ENCODE measurements around the gene COX6A1. TPM values are rescaled to one million over a fixed set of nuclear protein-coding genes. Genes with fewer than 3 reads are reported as not detected.

COX6A1 gene
- total RNA-seq, 1 donor from 2014 or later = 116 TPM

GRCh38 chr12:120462099-120462640, 24.3 kb downstream of the COX6A1 start:
- no peak for DNase-seq
- intact Hi-C loops (cut with micrococcal nuclease) = no loop called here
- ATAC-seq = no peak

DNA sequence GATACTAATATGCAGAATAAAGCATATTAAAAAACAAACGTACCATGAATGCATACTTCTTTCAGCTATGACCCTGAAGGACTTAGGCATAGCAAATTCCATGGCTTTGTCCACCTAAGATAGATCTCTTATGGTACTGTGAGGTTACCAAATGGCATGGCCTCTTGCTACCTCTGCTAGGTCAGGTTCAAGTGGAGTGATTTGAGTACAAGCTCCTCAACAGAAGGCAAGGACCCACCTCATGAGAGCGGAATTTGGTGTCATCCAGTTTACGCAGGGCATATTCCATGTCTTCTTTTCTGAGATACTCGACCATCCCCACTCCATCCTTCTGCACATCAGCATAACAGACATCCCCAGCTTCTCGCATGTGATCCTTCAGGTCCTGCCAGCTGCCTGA, 25.8 kb downstream of the COX6A1 start:
- DNase-seq (no peak), ATAC-seq (no peak)
- intact Hi-C loops (cut with micrococcal nuclease) = no loop called here

DNA sequence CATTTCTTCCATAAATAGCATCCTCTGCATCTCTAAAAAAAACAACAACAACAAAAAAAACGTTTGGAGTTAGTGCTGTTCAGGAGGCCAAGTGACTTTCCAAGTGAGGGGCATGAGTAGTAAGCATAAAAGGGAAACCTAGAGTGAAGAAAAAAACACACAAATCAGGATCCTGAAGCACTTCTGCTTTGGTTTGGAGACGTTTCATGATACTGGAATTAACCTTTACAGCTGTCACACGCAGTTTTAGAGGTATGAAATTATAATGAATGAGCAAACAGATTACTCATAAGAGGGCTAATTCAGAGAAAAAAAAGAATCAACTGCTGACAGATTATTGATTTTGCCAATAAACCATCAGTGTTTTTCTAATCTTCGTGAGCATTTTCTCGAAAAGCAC, 27.8 kb downstream of the COX6A1 start:
- ATAC-seq = no peak
- intact Hi-C loops (cut with micrococcal nuclease) = no loop called here

DNA sequence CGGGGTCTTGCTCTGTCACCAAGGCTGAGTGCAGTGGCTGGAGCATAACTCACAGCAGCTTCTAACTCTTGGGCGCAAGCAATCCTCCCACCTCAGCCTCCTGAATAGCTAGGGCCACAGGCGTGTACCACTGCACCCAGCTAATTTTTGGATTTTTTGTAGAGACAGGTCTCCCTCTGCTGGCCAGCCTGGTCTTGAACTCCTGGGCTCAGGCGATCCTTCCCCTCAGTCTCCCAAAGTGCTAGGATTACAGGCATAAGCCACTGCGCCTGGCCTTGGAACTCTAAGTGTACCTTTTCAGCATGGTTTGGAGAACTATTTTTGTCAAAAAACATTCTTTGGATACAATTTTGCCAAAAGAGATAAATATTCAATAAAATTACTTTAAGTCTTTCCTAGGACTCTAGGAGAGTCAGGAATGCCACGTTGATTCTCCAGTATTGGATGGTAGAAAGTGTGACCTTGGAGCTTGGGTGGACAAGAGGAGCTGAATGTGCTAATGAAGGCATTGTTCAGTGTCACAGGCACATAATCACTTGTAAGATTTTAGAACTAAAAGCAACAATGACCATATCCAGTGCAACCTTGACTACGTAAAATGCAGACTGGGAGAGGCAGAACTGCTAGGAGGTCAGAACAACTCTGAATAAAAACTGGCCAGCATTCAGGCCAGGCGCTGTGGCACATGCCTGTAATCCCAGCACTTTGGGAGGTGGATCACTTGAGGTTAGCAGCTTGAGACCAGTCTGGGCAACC, 28.8 kb downstream of the COX6A1 start:
- intact Hi-C loops (cut with micrococcal nuclease) = no loop called here
- DNase-seq (peak; percentile 41), ATAC-seq (no peak)

More for the DNA sequence above, 27.8 kb downstream of the COX6A1 start:
- no peak for DNase-seq

DNA sequence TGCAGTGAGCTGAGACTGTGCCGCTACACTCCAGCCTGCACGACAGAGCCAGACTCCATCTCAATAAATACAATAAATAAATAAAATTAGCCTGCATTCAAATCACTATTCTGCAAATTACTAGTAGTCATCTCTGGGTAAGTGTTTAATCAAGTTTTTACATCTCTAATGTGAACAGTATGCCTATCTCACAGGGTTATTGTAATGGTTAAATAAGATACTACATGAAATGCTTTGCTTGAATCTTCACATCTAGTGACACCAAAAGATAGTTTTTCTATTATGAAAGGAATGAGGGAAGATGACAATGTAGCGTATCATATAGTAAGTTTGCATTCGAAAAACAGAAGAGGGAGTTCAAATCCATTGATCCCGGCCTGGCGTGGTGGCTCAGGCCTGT, 29.5 kb downstream of the COX6A1 start:
- ATAC-seq = no peak
- DNase-seq = no peak
- intact Hi-C loops (cut with micrococcal nuclease) = no loop called here

GRCh38 chr12:120468325-120468820, 30.5 kb downstream of the COX6A1 start:
- intact Hi-C loops (cut with micrococcal nuclease) = no loop called here
- ATAC-seq (no peak), DNase-seq (peak; percentile 39)

DNA sequence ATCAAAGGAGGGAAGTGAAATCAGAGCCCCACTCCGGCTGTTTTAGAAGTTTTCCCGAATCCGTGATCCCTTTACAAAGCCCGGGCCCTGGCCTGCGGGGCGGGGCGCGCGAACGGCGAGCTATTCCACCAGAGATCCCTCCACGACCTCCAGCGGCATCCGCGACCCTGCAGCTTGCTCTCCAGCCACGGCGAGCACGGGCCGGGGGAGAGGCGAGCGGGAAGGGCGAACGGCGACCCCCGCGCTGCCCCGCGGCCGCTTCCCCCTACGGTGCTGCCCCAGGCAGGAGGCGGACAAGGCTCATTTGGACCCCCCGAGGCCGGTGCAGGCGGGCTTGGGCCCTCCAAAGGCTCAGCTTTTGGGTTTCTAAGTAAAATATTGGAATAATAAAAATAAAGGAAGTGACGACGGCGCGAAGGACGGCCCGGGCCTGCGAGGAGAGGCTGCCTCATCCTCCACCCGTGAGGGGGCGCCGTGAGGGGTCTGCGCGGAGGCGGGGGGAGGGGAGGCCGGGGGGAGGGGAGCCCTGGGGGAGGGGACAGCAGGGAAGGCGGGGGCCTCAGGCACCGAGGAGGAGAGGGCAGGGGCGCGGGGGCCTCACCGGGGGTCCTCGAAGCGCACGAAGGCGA, 31.0 kb downstream of the COX6A1 start:
- intact Hi-C loops (cut with micrococcal nuclease) = no loop called here
- DNase-seq (peak; percentile 63), ATAC-seq (peak; percentile 47)

- intact Hi-C loops (cut with micrococcal nuclease) = no loop called here
- ATAC-seq (peak; percentile 92), DNase-seq (peak; percentile 98)
Observed at GRCh38 chr12:120469450-120470149, 31.7 kb downstream of the COX6A1 start, which contains the start of gene SRSF9. SRSF9 (minus strand) TSS chr12:120469748; CDS start chr12:120469609, 139 bp downstream.

DNA sequence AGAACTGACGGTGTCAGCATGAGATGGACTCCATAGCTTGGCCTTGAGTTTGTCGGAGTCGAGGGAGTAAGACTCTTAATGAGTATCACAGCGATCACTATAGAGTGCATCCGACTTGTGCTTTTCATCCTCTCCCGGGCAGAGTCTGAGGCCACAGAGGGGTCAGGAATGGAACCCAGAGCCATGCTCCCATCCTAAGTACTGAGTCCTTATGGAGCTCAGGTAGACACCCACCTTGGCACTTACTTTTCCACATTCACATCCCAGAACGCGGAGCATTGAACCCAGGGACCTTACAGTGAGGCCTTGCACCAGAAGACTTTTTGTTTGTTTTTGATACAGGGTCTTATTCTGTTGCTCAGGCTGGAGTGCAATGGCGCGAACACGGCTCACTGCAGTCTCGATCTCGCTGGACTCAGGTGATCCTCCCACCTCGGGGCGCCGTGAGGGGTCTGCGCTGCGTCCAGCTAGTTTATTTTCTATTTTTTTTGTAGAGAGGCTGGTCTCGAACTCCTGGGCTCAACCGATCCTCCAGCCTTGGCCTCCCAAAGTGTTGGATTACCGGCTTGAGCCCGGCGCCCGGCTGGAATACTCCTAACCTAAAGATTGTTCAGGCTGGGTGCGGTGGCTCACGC, 32.4 kb downstream of the COX6A1 start:
- intact Hi-C loops (cut with micrococcal nuclease) = no loop called here
- DNase-seq (no peak), ATAC-seq (peak; percentile 33)

DNA sequence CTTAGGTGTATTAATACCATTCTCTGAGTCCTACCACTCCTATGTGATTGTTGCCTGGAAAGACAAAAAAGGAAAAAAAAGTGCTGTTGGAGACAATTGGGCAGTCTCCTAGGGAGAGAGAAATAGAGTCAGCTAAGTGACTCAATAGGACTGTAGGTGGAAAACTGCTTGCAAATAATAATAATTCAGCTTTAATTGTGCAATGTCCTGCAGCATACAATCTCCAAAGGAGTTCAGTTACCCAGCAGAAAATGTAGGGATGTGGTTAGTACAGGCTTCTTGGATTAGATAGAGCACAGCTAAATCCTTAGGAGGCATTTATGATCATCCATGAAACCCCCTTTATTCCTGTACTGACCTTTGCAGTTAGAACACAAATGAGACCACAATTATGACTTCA, 34.6 kb downstream of the COX6A1 start:
- intact Hi-C loops (cut with micrococcal nuclease) = no loop called here
- DNase-seq (no peak), ATAC-seq (no peak)

GRCh38 chr12:120473807-120474615, 36.1 kb downstream of the COX6A1 start:
- no peak for DNase-seq
- no peak for ATAC-seq
- intact Hi-C loops (cut with micrococcal nuclease) = no loop called here

- ATAC-seq (no peak), DNase-seq (no peak)
- intact Hi-C loops (cut with micrococcal nuclease) = no loop called here
Observed at GRCh38 chr12:120474616-120474960, 36.7 kb downstream of the COX6A1 start.

- ATAC-seq = no peak
- no peak for DNase-seq
- intact Hi-C loops (cut with micrococcal nuclease) = no loop called here
Observed at GRCh38 chr12:120475643-120476042, 37.7 kb downstream of the COX6A1 start.

DNA sequence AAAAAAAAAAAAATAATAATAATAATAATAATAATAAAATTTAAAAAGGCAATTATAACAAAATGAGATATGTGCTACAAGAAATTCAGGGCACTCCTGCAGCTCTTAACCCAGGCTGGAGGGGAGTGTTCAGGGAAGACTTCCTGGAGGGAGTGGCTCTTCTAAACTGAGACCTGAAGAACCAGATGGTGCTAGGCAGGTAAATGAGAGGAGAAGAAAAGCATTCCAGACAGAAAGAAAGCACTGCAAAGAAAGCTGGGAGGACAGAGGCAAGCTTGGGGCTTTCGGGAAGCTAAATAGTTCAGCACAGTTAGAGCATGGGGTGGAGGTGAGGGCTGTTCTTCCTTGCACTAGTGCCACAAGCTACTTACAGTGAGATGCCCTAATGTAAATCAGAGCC, 41.5 kb downstream of the COX6A1 start:
- DNase-seq = no peak
- no peak for ATAC-seq
- intact Hi-C loops (cut with micrococcal nuclease) = no loop called here

DNA sequence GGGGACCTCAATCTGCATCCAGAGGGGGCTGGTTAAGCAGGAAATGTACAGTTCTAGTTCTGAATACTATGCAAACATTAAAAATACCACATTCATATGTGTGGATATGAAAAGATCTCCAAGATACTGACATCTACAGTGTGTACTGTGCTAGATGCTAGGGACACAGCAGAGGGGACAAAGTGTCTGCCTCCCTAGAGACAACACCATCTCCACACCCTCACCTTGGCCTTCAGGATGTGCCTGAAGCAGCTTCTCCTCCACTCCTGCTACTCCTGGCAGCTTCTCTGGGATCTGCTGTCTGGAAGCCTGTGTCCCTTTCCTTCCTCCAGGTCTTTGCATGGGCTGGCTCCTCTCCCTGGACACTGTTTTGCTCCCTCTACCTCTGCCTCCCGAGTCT, 42.3 kb downstream of the COX6A1 start:
- ATAC-seq = no peak
- no peak for DNase-seq
- intact Hi-C loops (cut with micrococcal nuclease) = no loop called here

DNA sequence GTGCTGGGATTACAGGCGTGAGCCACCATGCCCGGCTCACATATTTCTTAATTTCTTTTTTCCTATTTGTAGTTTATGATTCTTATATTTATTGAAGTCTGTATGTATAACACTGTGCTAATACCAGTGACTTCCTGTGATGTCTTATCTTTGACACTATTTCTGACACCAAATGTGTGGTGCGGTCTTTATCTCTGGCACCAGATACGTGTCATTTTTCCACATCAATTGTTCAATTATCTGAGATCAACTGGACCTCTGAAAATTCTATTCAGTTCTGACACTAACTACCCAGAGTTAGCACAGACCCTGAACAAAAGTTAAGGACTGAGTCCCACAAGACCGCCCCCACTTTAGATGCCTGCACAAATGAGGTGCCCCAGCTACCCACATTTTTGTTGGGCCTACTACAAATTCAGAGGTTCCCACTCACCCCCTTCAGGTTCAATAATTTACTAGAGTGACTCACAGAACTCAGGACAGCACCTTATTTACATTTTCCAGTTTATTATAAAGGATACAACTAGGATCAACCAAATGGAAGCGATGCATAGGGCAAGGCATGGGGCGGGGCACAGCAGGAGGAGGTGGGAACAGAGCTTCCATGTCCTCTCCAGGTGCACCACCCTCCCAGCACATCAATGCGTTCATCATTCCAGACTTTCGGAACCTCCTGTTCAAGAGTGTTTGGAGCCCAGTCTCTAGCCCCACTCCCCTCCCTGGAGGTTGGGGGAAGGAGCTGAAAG, 43.3 kb downstream of the COX6A1 start:
- intact Hi-C loops (cut with micrococcal nuclease) = no loop called here
- DNase-seq (no peak), ATAC-seq (no peak)

DNA sequence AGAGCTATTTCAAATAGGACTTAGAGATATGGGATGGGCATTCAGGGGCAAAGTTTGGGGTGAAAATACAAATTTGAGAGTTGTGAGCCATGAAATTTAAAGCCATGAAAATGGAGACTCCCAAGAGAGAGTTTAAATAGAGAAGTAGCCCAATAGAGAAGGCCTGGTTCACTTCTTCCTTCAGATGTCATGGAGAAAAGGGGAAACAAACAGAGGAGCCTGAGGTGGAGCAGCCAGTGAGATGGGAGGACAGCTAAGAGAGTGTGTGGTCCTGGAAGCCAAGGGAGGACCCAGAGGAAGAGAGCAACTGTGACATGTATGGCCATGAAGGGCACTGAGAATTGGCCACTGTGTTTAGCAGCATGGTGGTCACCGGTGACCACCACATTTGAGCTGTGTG, 45.7 kb downstream of the COX6A1 start:
- intact Hi-C loops (cut with micrococcal nuclease) = no loop called here
- ATAC-seq = no peak
- no peak for DNase-seq

Measured in left ventricle myocardium superior (tissue), 1 donor.